DOHH2 (cell line): ENCODE results near the gene NOC4L.

Experiments
- H3F3A ChIP-seq: fragments of 200-600 bp; sonication (generic), shearing (Covaris generic); 2 replicates; pipeline ENCODE4 v1.6.0; 2016; ENCODE audit warnings: antibody characterized with exemption, mild to moderate bottlenecking; ENCODE audit not compliant: control insufficient read depth, insufficient read depth
- H3K27ac ChIP-seq: fragments of 200-600 bp; sonication (generic); 2 replicates; pipeline ENCODE4 v1.5.1; 2014; ENCODE audit warnings: low read depth, mild to moderate bottlenecking, low read length, moderate library complexity
- H3K27me3 ChIP-seq: fragments of 200-600 bp; sonication (generic); 2 replicates; pipeline ENCODE4 v1.6.1; 2014; ENCODE audit warnings: mild to moderate bottlenecking, low read length, mixed read lengths; ENCODE audit not compliant: control insufficient read depth
- H3K36me3 ChIP-seq: fragments of 200-600 bp; sonication (generic); 2 replicates; pipeline ENCODE4 v1.6.1; 2014; ENCODE audit warnings: mild to moderate bottlenecking, low read length, moderate library complexity, mixed read lengths; ENCODE audit not compliant: control insufficient read depth
- H3K4me1 ChIP-seq: fragments of 200-600 bp; sonication (generic); 2 replicates; pipeline ENCODE4 v1.6.1; 2014; ENCODE audit warnings: mild to moderate bottlenecking, low read length, mixed read lengths; ENCODE audit not compliant: control insufficient read depth
- H3K4me2 ChIP-seq: fragments of 200-600 bp; sonication (generic); 2 replicates; pipeline ENCODE4 v1.6.0; 2014; ENCODE audit warnings: mild to moderate bottlenecking, low read length, moderate library complexity
- H3K4me3 ChIP-seq: fragments of 200-600 bp; sonication (generic); 2 replicates; pipeline ENCODE4 v1.5.1; 2014; ENCODE audit warnings: mild to moderate bottlenecking, low read length, mixed read lengths
- H3K79me2 ChIP-seq: fragments of 200-600 bp; sonication (generic); 2 replicates; pipeline ENCODE4 v1.6.1; 2014; ENCODE audit warnings: mild to moderate bottlenecking, low read length, mixed read lengths; ENCODE audit not compliant: control insufficient read depth
- H3K9me2 ChIP-seq: fragments of 200-600 bp; sonication (generic); replicated peaks from 2 replicates; pipeline ENCODE4 v1.6.1; 2014; ENCODE audit warnings: mild to moderate bottlenecking, low read length, mixed read lengths; ENCODE audit not compliant: control insufficient read depth
- H3K9me3 ChIP-seq: fragments of 200-600 bp; sonication (generic); 2 replicates; pipeline ENCODE4 v1.6.1; 2014; ENCODE audit warnings: antibody characterized with exemption, low read length, mixed read lengths; ENCODE audit not compliant: control insufficient read depth, insufficient read depth
- H4K20me1 ChIP-seq: fragments of 200-600 bp; sonication (generic); 2 replicates; pipeline ENCODE4 v1.6.0; 2014; ENCODE audit warnings: low read depth, mild to moderate bottlenecking, antibody characterized with exemption, low read length, moderate library complexity; ENCODE audit not compliant: control insufficient read depth, insufficient read depth
- EZH2phosphoT487 ChIP-seq: fragments of 200-600 bp; sonication (generic); IDR thresholded peaks from 2 replicates; pipeline ENCODE4 v1.6.1; 2017; ENCODE audit warnings: borderline replicate concordance, mild to moderate bottlenecking, antibody characterized with exemption, low read length, moderate library complexity, mixed read lengths
- TF ChIP-seq, protein P1 (sequence below): fragments of 200-600 bp; sonication (generic); IDR thresholded peaks from one replicate; pipeline ENCODE4 v1.5.1; 2014; ENCODE audit warnings: antibody characterized with exemption, mild to moderate bottlenecking, low read depth, low read length; ENCODE audit not compliant: poor library complexity, severe bottlenecking

NOC4L gene

DNA sequence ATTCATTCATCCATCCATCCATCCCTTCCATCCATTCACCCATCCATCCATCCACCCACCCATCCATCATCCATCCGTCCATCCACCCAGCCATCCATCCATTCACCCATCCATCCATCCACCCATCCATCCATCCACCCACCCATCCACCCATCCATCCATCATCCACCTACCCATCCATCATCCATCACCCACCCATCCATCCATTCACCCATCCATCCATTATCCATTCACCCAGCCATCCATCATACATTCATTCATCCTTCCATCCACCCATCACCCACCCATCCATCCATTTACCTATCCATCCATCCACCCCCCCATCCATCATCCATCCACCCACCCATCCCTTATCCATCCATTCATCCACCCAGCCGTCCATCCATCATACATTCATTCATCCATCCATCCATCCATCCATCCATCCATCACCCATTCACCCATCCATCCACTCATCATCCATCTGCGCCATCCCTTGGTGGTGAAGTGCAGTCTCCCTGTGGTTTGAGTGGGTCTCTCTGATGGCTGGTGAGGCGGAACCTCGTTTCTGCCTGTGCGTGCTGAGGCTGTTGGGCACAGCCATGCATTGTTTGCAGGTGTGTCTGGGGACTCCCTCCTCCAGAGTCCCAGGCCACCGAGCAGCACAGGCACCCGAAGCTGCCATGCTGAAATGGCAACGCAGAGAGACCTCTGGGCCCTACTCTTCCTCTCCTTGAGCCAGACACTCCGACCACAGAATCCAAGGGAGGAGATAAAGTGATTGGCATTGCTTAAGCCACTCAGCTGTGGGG is 22.7 kb downstream of the NOC4L start:
- Histone ChIP-seq H3K27ac (no peak overlapping the region), H3K4me1 (no peaks in the 10 kb centered on the region)

DNA sequence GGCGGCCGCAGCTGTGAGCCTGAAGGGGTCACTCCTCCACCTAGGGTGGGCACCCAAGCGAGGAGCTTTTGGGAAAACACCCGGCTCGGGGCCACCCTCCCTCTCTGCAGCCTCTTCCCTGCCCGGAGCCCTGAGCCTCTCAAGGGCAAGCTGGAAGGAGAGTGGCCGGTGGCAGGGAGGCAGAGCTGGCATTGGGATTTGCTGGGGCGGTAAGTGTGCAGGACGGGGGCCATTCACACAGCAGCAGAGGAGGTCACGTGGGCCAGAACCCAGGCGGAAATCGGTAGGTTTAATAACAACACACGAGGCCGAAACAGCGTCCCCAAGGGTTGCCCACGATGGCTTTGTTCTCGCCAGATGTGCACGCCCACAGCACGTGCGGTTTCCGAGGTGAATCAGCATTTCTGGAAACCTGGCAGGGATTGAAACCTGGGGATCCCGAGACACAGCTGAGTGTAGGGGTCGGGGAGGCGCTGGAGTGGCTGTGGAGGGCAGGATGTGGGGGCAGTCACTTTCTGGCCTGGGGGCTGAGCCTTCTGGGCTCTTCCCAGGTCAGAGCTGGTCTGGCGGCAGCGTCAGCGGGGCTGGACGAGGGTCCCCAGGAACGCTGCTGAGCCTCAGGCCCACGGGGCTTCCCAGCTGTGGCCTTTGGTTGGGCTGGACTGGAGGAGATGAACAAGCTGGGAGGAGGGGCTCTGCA is 23.5 kb downstream of the NOC4L start:
- no peaks in the 10 kb centered on the region for H4K20me1 ChIP-seq
- no peak overlapping the region for H3K27ac ChIP-seq
- H3K36me3 ChIP-seq = no peaks in the 10 kb centered on the region
- no peaks in the 10 kb centered on the region for H3K79me2 ChIP-seq
- no peak overlapping the region for H3K4me2 ChIP-seq
- no peak for TF ChIP-seq EZH2phosphoT487
- TF ChIP-seq, protein P1, sequence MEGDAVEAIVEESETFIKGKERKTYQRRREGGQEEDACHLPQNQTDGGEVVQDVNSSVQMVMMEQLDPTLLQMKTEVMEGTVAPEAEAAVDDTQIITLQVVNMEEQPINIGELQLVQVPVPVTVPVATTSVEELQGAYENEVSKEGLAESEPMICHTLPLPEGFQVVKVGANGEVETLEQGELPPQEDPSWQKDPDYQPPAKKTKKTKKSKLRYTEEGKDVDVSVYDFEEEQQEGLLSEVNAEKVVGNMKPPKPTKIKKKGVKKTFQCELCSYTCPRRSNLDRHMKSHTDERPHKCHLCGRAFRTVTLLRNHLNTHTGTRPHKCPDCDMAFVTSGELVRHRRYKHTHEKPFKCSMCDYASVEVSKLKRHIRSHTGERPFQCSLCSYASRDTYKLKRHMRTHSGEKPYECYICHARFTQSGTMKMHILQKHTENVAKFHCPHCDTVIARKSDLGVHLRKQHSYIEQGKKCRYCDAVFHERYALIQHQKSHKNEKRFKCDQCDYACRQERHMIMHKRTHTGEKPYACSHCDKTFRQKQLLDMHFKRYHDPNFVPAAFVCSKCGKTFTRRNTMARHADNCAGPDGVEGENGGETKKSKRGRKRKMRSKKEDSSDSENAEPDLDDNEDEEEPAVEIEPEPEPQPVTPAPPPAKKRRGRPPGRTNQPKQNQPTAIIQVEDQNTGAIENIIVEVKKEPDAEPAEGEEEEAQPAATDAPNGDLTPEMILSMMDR = no peak
- H3K9me3 ChIP-seq = peaks cover 9% of the 10 kb centered on the region; the same call in 1 of the 2 replicates
- no peaks in the 10 kb centered on the region for H3K4me1 ChIP-seq
- H3K9me2 ChIP-seq = no peaks in the 10 kb centered on the region
- H3K4me3 ChIP-seq = no peak overlapping the region
- H3F3A ChIP-seq = no peaks in the 10 kb centered on the region; the same call in 1 of the 2 replicates
- H3K27me3 ChIP-seq = no peaks in the 10 kb centered on the region; the same call in 1 of the 2 replicates

More for the DNA sequence above, 22.7 kb downstream of the NOC4L start:
- Histone ChIP-seq H3K4me3 (no peak overlapping the region), H3F3A (no peaks in the 10 kb centered on the region; the same call in 1 of the 2 replicates), H3K9me2 (no peaks in the 10 kb centered on the region), H3K79me2 (no peaks in the 10 kb centered on the region), H3K4me2 (no peak overlapping the region), H3K27me3 (no peaks in the 10 kb centered on the region), H3K36me3 (no peaks in the 10 kb centered on the region), H3K9me3 (peaks cover 9% of the 10 kb centered on the region; the same call in 1 of the 2 replicates), H4K20me1 (no peaks in the 10 kb centered on the region)
- TF ChIP-seq, protein P1 = no peak
- TF ChIP-seq EZH2phosphoT487 = no peak

DNA sequence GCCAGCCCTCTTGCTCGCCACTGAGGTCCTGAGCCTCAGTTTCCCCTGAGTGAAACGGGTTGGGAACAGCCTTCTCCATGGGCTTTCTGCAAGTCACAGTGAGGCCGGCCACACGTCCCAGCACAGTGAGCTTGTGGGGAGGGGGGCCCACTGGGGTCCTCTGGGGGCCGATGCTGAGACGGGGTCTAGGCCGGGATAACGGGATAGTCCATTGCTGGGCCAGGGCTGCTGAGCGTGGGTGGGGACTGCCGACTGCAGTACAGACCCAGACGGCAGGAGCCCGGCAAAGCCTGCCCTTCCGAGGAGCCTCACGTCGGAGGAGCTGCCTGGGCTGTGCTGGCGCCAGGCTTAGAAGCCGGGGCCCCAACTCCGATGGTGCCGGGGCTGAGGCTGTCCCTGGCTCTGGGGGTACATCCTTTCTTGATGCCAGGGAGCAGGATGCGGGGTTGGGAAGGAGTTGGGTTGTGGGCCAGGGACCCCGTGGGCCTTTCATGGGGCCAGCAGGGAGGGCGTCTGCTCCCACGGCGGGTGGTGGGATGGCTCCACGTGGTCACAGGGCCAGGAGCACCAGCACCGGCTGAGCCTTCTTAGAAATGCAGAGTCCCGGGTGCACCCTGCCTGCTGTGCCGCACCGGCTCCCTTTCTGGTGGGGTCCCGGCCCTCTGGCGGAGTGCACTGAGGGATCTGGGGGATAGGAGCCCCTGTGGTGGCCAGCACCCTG is 24.2 kb downstream of the NOC4L start:
- Histone ChIP-seq H4K20me1 (no peaks in the 10 kb centered on the region), H3K4me3 (no peak overlapping the region), H3K4me2 (no peak overlapping the region), H3K27ac (no peak overlapping the region), H3K36me3 (no peaks in the 10 kb centered on the region), H3K9me2 (no peaks in the 10 kb centered on the region), H3K79me2 (no peaks in the 10 kb centered on the region), H3K9me3 (peaks cover 9% of the 10 kb centered on the region; the same call in 1 of the 2 replicates), H3K27me3 (no peaks in the 10 kb centered on the region; the same call in 1 of the 2 replicates), H3F3A (no peaks in the 10 kb centered on the region; the same call in 1 of the 2 replicates), H3K4me1 (no peaks in the 10 kb centered on the region)
- TF ChIP-seq, protein P1 = no peak
- no peak for TF ChIP-seq EZH2phosphoT487
